Adipocyte (in vitro differentiated cells): Measurements from ENCODE around the gene SLC45A1.
"Not testable (repeated sequence)": the region's sequence is repeated elsewhere in the genome, so short reads cannot be mapped to it uniquely, and the experiment has no call there.

Experiments
- DNase-seq: peaks from one replicate; pipeline ENCODE4 v3.0.0-alpha.2; 2015; ENCODE audit warnings: low read depth
- H3K27me3 ChIP-seq: replicated peaks from 2 replicates; pipeline ENCODE4 v1.7.0; 2013; ENCODE audit warnings: mild to moderate bottlenecking, low read length, moderate library complexity; ENCODE audit not compliant: control insufficient read depth, insufficient read depth
- H3K36me3 ChIP-seq: 2 replicates; pipeline ENCODE4 v1.7.0; 2013; ENCODE audit warnings: low read length, mild to moderate bottlenecking, moderate library complexity; ENCODE audit not compliant: control insufficient read depth, insufficient read depth, severe bottlenecking
- H3K4me1 ChIP-seq: 2 replicates; pipeline ENCODE4 v1.7.0; 2013; ENCODE audit warnings: mild to moderate bottlenecking, low read length, moderate library complexity; ENCODE audit not compliant: control insufficient read depth, insufficient read depth
- H3K4me3 ChIP-seq: 2 replicates; pipeline ENCODE4 v1.7.0; 2013; ENCODE audit warnings: mild to moderate bottlenecking, low read length, moderate library complexity
- H3K9ac ChIP-seq: 2 replicates; pipeline ENCODE4 v1.7.0; 2013; ENCODE audit warnings: mild to moderate bottlenecking, low read length, moderate library complexity
- H3K9me3 ChIP-seq: 2 replicates; pipeline ENCODE4 v1.7.0; 2013; ENCODE audit warnings: mild to moderate bottlenecking, low read length, moderate library complexity; ENCODE audit not compliant: control insufficient read depth

Gene SLC45A1

DNA sequence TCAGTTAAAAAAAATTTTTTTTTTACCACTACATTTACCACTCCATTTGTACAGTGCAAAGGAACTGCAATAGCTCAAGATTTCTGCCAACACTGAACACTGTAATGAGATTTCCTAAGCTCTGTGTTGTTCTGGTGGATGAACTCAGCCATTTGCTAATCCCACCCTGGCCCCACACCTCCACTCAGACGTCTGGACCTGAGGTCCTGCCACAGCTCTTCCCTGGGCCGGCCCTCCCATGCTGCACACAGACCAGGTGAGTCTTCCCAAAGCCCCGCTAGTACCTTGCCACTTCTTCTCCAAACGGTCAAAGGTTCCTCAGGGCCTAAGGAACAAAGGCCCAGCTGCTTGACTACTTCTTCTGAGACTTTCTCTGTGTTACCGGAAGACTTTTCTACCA is 56.4 kb downstream of the SLC45A1 start:
- no peaks in the 10 kb centered on the region for H3K27me3 ChIP-seq
- H3K9ac ChIP-seq: peak overlapping the region; percentile 85
- peaks cover 27% of the 10 kb centered on the region for H3K36me3 ChIP-seq
- H3K4me3 ChIP-seq: no peak overlapping the region
- H3K4me1 ChIP-seq: peaks cover 81% of the 10 kb centered on the region
- DNase-seq: peak; percentile 36
- no peaks in the 10 kb centered on the region for H3K9me3 ChIP-seq

DNA sequence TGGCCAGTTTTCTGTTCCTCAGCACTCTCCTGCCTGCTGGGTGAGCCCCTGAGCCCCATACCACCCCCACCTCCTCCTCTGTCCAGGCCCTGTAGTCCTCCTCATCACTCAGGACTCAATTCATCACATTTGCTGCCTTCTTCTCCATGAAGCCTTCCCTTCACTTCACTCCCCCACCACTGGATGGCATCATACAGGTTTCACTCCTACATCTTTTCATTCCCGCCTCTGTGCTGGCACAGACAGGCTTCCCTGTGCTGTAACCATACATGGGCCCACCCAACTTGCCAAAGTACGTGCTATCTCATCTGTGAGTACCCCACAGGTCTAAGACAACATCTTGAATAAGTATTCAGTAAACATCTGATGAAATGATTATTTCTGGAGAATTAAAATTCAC is 56.9 kb downstream of the SLC45A1 start:
- H3K9ac ChIP-seq: peak overlapping the region; percentile 85
- no peaks in the 10 kb centered on the region for H3K27me3 ChIP-seq
- H3K36me3 ChIP-seq: peaks cover 31% of the 10 kb centered on the region
- peak; percentile 27 for DNase-seq
- H3K4me1 ChIP-seq: peaks cover 85% of the 10 kb centered on the region
- no peak overlapping the region for H3K4me3 ChIP-seq
- H3K9me3 ChIP-seq: no peaks in the 10 kb centered on the region

DNA sequence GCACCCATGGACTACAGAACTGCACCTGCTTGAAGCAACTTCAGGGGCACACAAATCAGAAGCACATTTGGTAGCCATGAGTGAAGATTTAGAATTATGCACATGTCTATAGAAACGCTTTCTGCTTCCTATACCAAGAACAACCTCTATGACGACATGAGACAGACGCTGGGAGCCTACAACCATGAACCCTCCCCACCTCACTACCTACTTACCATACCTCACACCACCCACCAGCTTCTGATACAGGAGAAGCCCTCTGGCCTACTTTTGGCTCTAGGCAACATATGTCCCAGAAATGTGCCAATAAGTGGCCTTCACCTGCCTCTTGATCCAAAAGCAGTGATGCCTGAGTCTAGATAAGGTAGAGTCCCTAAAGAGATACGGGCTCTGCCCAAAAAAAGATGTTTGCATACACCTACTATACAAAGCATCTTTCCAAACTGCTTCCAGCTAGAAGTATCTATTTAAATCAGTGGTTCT is 58.5 kb downstream of the SLC45A1 start:
- no peak overlapping the region for H3K4me3 ChIP-seq
- DNase-seq: no peak
- H3K9me3 ChIP-seq: no peaks in the 10 kb centered on the region
- H3K27me3 ChIP-seq: no peaks in the 10 kb centered on the region
- no peak overlapping the region for H3K9ac ChIP-seq
- H3K4me1 ChIP-seq: peaks cover 81% of the 10 kb centered on the region
- H3K36me3 ChIP-seq: peaks cover 36% of the 10 kb centered on the region

DNA sequence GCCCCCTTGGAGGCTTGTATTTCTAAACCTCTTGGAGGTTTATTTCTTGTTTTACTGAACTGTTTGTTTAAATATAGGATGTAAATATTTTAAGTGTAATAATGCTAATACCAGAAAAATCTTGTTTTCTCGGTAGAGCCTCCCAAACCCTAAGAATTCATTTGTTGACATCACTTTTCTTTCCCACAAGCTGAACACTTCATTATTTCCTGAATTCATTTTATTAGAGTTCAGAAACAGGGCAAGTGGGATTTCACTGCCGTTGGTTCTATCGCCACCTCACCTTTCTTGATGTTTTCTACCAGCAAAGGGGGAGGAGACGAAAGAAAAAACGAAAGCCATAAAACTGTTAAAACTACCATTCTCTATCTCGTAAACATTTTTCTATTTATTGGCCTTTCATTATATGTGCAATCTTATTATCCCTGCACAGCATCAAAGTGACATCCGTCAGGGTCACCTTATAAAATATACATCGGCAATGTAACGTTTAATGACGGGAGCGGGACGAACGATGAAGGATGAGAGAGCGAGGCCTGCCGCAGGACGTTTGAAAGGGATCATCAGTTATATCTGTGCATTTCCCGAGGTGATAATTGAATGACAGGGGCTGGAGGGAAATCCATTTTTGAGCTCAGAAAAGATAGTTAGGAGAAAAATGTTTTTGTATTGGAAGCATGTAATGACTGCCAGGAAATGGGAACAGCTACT is 59.5 kb downstream of the SLC45A1 start:
- Histone ChIP-seq H3K9me3 (no peaks in the 10 kb centered on the region), H3K9ac (peak overlapping the region; percentile 50), H3K36me3 (peaks cover 38% of the 10 kb centered on the region), H3K4me3 (no peak overlapping the region), H3K4me1 (peaks cover 81% of the 10 kb centered on the region), H3K27me3 (no peaks in the 10 kb centered on the region)
- DNase-seq: no peak

DNA sequence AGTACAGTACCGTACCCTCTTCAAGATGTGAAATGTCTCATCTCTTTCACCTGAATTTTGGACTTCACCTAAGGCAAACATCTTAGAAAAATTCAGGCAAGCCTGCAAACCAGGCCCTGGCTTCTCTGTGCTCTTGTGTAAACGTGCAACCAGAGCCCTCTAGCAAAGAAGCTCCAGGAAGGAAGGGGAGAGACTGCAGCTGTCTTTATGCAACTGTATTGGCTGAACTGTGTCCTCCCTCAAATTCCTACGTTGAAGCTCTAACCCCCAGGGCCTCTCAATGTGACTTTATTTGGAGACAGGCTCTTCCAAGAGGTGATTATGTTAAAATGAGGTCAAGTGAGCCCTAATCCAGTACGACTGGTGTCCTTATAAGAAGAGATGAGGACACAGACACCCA is 60.3 kb downstream of the SLC45A1 start:
- DNase-seq: peak; percentile 48
- Histone ChIP-seq H3K4me1 (peaks cover 81% of the 10 kb centered on the region), H3K9ac (peak overlapping the region; percentile 60), H3K27me3 (no peaks in the 10 kb centered on the region), H3K9me3 (no peaks in the 10 kb centered on the region), H3K36me3 (peaks cover 41% of the 10 kb centered on the region), H3K4me3 (peak overlapping the region; percentile 2)

DNA sequence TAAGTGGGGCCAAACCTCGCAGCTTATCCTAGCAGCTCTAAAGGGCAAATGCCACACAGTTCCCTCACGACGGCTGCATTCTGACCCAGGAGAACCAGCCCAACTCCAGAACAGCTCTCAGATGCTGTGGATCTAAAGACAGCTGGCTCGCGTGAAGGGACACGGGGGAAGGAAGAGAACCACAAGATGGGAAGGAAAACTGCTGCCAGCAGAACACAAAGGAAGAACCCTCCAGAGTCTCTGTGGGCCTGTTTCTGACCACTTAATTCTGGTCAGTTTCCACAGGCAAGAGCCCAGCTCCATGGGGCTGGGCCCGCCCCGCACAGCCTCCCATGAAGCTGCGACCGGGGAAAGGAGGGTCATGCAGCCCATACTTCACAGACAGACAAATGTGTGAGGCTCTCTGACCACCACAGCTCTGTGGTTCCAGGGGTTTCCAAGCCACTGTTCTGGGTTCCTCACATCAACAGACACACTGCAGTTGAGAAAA is 61.1 kb downstream of the SLC45A1 start:
- Histone ChIP-seq H3K9me3 (no peaks in the 10 kb centered on the region), H3K27me3 (no peaks in the 10 kb centered on the region), H3K36me3 (peaks cover 46% of the 10 kb centered on the region), H3K4me1 (peaks cover 76% of the 10 kb centered on the region), H3K9ac (peak overlapping the region; percentile 60), H3K4me3 (peak overlapping the region; percentile 2)
- no peak for DNase-seq

DNA sequence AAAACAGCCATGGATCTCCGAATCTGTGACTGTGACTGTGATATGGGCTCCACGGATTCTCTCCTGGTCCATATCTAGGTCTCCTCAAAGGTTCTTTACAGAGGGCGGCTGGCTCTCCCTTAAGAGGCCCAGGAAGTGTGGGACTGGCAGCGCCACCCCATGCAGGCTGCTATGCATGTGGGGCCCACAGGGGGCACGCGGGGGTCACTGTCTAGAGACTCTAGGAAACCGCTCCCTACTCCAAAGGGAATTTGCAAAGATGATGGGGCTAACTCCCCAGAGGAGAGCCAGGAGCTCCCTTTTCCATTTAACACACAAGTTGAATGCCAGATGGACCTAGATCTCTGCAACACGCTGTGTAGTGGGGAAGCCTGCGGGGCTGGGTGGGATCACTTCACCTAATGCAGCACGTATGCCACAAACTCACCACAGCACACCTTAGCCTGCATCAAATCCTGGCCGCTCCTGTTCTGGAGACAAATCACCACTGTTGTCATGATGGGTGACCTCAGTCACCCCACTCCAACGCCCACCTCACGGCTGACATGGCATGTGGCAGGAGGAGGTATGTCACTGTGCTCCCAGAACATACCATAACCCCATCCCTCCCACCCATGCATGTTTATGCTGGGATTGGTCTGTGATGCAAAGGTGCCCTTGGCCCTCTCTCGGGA is 61.7 kb downstream of the SLC45A1 start:
- no peak for DNase-seq
- peaks cover 74% of the 10 kb centered on the region for H3K4me1 ChIP-seq

DNA sequence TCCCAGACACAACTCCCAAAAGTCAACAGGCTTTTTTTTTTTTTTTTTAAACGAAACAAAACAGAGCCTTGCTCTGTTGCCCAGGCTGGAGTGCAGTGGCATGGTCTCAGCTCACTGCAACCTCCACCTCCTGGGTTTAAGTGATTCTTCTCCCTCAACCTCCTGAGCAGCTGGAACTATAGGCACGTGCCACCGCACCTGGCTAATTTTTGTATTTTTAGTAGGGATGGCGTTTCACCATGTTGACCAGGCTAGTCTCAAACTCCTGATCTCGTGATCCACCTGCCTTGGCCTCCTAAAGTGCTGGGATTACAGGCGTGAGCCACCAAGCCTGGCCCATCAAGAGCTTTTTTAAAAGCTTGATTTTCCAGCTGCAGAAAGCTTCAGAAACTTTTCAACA is 62.4 kb downstream of the SLC45A1 start:
- Histone ChIP-seq H3K4me1 (peaks cover 73% of the 10 kb centered on the region), H3K36me3 (peaks cover 58% of the 10 kb centered on the region)
- not testable (repeated sequence) for H3K9me3 ChIP-seq, H3K4me3 ChIP-seq, H3K9ac ChIP-seq, DNase-seq, H3K27me3 ChIP-seq

More for the DNA sequence above, 61.7 kb downstream of the SLC45A1 start:
- Histone ChIP-seq H3K9me3 (no peaks in the 10 kb centered on the region), H3K4me3 (no peak overlapping the region), H3K36me3 (peaks cover 53% of the 10 kb centered on the region), H3K9ac (peak overlapping the region; percentile 60), H3K27me3 (no peaks in the 10 kb centered on the region)

DNA sequence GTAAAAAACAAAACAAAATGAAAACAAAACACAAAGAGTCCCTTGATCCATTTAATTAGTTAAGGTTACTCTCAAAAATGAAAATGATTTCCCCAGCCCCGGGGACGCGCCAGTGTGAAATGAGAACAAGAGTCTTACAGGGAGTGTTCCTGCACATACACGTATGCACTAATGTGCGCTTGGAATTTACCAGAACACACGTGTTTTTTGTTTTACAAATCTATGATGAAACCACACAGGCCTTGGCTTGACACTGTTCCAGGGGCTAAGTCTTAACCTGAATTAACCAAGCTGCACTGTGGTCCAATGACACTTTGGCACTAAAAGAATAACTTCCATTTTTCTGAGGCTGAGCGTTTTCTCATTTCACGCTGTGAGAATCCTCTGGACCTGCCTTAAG is 63.7 kb downstream of the SLC45A1 start:
- DNase-seq: peak; percentile 68
- Histone ChIP-seq H3K27me3 (no peaks in the 10 kb centered on the region), H3K9me3 (no peaks in the 10 kb centered on the region), H3K4me1 (peaks cover 74% of the 10 kb centered on the region), H3K36me3 (peaks cover 60% of the 10 kb centered on the region), H3K4me3 (peak overlapping the region; percentile 25), H3K9ac (peak overlapping the region; percentile 35)

DNA sequence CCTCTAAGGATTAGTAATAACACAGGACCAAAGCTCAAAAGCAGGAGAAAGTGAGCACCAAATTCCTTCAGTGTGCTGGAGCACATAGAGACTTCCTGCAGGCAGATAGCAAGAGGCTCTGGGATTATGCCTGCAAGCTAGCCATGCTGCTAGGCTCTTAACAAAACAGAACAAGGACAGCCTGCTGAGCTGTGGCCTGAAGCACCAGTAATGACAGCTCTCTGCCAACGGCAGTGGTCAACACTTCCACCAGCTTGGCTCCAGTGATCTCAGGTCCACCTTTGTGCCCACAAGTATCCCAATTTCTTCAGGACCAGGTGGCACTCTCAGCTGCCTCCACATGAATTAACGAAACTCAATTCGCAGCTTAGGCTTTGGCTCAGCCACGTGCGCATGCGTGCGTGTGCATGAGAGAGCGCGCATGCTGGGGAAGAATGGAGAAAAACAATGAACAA is 64.2 kb downstream of the SLC45A1 start:
- peaks cover 60% of the 10 kb centered on the region for H3K36me3 ChIP-seq
- H3K27me3 ChIP-seq: no peaks in the 10 kb centered on the region
- H3K9ac ChIP-seq: peak overlapping the region; percentile 35
- peaks cover 75% of the 10 kb centered on the region for H3K4me1 ChIP-seq
- H3K9me3 ChIP-seq: no peaks in the 10 kb centered on the region
- no peak for DNase-seq
- peak overlapping the region; percentile 25 for H3K4me3 ChIP-seq
